ENCODE results near the gene TLCD3A. TPM values are rescaled to one million over a fixed set of nuclear protein-coding genes. Genes with fewer than 3 reads are reported as not detected.

The TLCD3A gene
- total RNA-seq, 4 donors from 2014 or later: 9.0 to 13.7 (median 10.9) TPM

GRCh38 chr17:740240-741017, 8.0 kb downstream of the TLCD3A start:
- no peaks in the 10 kb centered on the region for H3K9me3 ChIP-seq
- no peak for DNase-seq
- TF ChIP-seq POLR2A (IDR thresholded peaks at IDR 0.05) (no peak), CTCF (IDR thresholded peaks at IDR 0.05) (no peak)
- peaks cover 7 to 38% of the 10 kb centered on the region in 2 donors for H3K36me3 ChIP-seq
- WGBS, 2 donors: 80 to 90% methylated on average over 18 of the region's 18 CpGs
- intact Hi-C loops (cut with DNase I): no loop called here
- no peak overlapping the region for H3K4me3 ChIP-seq (replicated peaks in 1 of 3)
- no peaks in the 10 kb centered on the region for H3K4me1 ChIP-seq
- no peak overlapping the region for H3K27ac ChIP-seq
- no peaks in the 10 kb centered on the region for H3K27me3 ChIP-seq

DNA sequence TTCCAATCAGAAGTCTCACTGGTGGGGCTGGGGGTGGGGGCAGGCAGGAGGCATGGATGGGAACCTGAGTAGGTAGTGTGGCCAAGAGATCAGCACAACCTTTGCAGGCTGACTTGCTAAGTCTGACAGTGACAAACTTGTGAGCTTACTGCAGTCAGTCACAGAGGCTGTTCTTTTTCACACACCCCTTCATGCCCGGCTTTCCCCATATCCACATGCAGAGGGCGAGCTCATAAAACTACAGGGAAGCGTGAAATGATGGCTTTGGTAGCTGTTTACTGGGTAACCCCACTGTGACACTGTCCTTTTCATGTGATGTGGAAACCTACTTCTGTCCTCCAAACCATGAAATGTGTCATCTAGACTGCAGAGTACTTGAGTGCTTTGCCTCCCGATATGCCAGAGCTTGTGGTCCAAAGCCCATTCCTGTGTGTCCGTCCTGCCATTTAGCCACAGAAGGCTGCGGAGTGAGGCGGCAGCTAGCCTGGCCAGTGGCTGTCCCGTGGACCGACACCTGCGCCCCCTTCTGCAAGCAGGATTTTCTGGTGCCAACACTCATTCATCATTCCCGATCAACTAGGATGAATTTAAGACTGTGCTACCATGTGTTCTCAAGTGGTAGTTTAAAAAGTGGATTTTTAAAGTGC, 9.9 kb downstream of the TLCD3A start:
- intact Hi-C loops (cut with DNase I): no loop called here

GRCh38 chr17:743139-743538, 10.7 kb downstream of the TLCD3A start:
- no peaks in the 10 kb centered on the region for H3K9me3 ChIP-seq
- intact Hi-C loops (cut with DNase I): no loop called here

More for the DNA sequence above, 9.9 kb downstream of the TLCD3A start:
- Histone ChIP-seq H3K4me3 (replicated peaks in 1 of 3) (no peak overlapping the region), H3K36me3 (peaks cover 15 to 55% of the 10 kb centered on the region in 2 donors), H3K9me3 (no peaks in the 10 kb centered on the region), H3K4me1 (no peaks in the 10 kb centered on the region), H3K27me3 (no peaks in the 10 kb centered on the region), H3K27ac (no peak overlapping the region)
- WGBS, 2 donors: 95 to 97% methylated on average over 11 of the region's 11 CpGs
- no peak for DNase-seq
- TF ChIP-seq CTCF (IDR thresholded peaks at IDR 0.05) (no peak), POLR2A (IDR thresholded peaks at IDR 0.05) (no peak)

DNA sequence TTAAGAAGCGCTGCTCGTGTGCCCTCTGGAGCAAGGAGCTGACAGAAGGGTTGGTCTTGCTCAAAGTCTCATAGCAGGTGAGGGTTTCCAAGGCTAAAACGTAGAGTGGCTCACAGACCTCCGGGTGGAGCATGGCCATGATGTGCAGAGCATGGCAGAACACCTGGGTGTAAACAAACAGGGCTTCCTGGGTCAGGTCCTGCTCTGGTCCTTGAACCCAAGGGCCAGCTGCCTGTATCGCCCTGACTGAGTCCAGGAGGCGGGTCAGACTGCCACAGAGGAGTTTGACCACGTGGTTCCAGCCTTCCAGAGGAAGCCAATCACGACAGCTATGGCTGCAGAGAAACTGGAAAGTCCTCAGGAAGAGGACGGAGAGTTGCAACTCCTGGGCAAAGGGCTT, 12.5 kb downstream of the TLCD3A start:
- Histone ChIP-seq H3K4me1 (no peaks in the 10 kb centered on the region), H3K36me3 (peaks cover 20 to 63% of the 10 kb centered on the region in 2 donors), H3K9me3 (no peaks in the 10 kb centered on the region), H3K27me3 (no peaks in the 10 kb centered on the region), H3K4me3 (replicated peaks in 1 of 3) (no peak overlapping the region), H3K27ac (no peak overlapping the region)
- no peak for DNase-seq
- intact Hi-C loops (cut with DNase I): no loop called here
- TF ChIP-seq CTCF (IDR thresholded peaks at IDR 0.05) (no peak), POLR2A (IDR thresholded peaks at IDR 0.05) (no peak)
- WGBS, 2 donors: 87 to 94% methylated on average over 9 of the region's 9 CpGs

More at GRCh38 chr17:743139-743538, 10.7 kb downstream of the TLCD3A start:
- DNase-seq: no peak
- no peaks in the 10 kb centered on the region for H3K27me3 ChIP-seq
- TF ChIP-seq CTCF (IDR thresholded peaks at IDR 0.05) (no peak), POLR2A (IDR thresholded peaks at IDR 0.05) (no peak)
- 97 to 98% methylated on average over 4 of the region's 4 CpGs for WGBS, 2 donors
- H3K4me1 ChIP-seq: no peaks in the 10 kb centered on the region
- H3K27ac ChIP-seq: no peak overlapping the region
- no peak overlapping the region for H3K4me3 ChIP-seq (replicated peaks in 1 of 3)
- peaks cover 20 to 63% of the 10 kb centered on the region in 2 donors for H3K36me3 ChIP-seq

DNA sequence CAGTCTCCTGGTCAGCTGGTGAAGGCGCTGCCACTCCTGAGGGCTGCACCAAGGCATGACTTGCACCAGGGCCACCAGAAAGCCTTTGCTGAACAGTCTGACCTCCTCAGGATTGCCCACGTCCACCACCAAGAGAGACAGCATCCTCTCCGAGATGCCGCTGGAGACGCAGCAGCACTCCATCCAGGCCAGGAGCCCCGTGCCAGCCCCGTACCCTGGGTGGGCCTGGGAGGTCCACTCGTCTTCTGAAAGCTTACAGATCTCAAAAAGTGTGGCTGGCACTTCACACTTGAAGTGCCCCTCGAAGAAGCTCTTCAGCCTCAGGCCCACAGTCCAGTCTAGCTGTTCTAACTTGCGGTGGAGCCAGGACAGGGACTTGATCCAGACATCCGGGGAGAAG, 13.0 kb downstream of the TLCD3A start:
- WGBS, 2 donors: 74 to 85% methylated on average over 5 to 11 of the region's 11 CpGs
- Histone ChIP-seq H3K9me3 (no peaks in the 10 kb centered on the region), H3K4me3 (replicated peaks in 1 of 3) (no peak overlapping the region), H3K27me3 (no peaks in the 10 kb centered on the region), H3K4me1 (peaks cover 0 to under 1% of the 10 kb centered on the region in 2 donors), H3K36me3 (peaks cover 20 to 62% of the 10 kb centered on the region in 2 donors), H3K27ac (no peak overlapping the region)
- intact Hi-C loops (cut with DNase I): no loop called here
- no peak for DNase-seq
- TF ChIP-seq POLR2A (IDR thresholded peaks at IDR 0.05) (no peak), CTCF (IDR thresholded peaks at IDR 0.05) (no peak)

Data from thyroid gland (tissue), 4 donors.